GM20431 (cell line): ENCODE results near the gene ITGA5.

Experiments used
- in situ Hi-C: fragments of 300-500 bp; cut with MseI, MboI; formaldehyde crosslinking; loops from one replicate; pipeline ENCODE4 v1.15.0; 2020; ENCODE audit warnings: low sequenced_read_pairs; ENCODE audit not compliant: unreplicated experiment

ITGA5 gene

GRCh38 chr12:54419088-54419887 is at the start of gene ITGA5:
ITGA5 (minus strand) TSS chr12:54419266; CDS start chr12:54419198, 68 bp downstream.
- in situ Hi-C loops, result no loop called here

- in situ Hi-C loops, result no loop called here
Observed at GRCh38 chr12:54465857-54466523, 46.9 kb upstream of the ITGA5 start.

- in situ Hi-C loops, result no loop called here
Observed at GRCh38 chr12:54463484-54463883, 44.4 kb upstream of the ITGA5 start.

GRCh38 chr12:54463034-54463433 is 44.0 kb upstream of the ITGA5 start:
- in situ Hi-C loops, result no loop called here

GRCh38 chr12:54460317-54460923 is 41.4 kb upstream of the ITGA5 start:
- in situ Hi-C loops, result no loop called here

GRCh38 chr12:54459355-54459754 is 40.3 kb upstream of the ITGA5 start:
- in situ Hi-C loops, result no loop called here

GRCh38 chr12:54455760-54456469 is 36.8 kb upstream of the ITGA5 start:
- in situ Hi-C loops, result no loop called here

DNA sequence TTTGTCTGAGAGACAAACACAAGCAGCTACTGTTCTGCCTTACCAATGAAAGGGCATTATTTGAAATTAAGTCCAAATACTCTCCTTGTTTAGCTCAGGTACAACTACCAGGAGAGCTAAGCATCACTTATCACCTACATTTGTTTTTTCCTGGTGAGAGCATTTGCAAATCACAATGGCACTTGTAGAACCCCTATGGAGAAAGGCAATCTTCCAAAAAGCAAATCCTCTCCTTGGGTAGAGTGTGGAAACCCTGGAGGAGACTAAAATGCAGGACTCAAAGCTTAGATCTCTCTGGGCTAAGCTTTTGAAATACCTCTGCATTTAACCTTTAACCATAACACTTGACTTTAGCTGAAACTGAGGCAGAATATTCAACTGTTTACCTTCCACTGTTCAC is 33.6 kb upstream of the ITGA5 start:
- in situ Hi-C loops, result no loop called here

DNA sequence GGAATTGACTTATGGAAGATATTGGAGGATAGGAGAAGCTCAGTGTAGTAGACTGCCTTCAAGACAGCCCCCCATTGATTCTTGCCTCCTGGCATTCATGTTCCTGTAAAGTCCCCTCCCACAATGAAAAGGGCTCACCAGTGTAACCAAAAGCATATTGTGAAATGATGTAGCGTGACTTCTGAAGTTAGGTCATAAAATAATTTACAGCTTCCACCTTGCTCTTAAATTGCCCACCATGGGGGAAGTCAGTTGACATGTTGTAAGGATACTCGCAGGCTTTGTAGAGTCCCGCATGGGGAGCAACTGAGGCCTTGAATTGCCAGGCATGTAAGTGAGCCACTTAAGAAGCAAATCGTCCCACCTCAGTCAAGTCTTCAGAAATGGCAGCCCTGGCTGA is 29.3 kb upstream of the ITGA5 start:
- in situ Hi-C loops, result no loop called here

- in situ Hi-C loops, result no loop called here
Observed at GRCh38 chr12:54447917-54448316, 28.9 kb upstream of the ITGA5 start.

GRCh38 chr12:54444206-54444605 is 25.1 kb upstream of the ITGA5 start:
- in situ Hi-C loops, result no loop called here

- in situ Hi-C loops, result no loop called here
Observed at GRCh38 chr12:54443446-54443845, 24.4 kb upstream of the ITGA5 start.

- in situ Hi-C loops, result no loop called here
Observed at GRCh38 chr12:54442961-54443360, 23.9 kb upstream of the ITGA5 start.

DNA sequence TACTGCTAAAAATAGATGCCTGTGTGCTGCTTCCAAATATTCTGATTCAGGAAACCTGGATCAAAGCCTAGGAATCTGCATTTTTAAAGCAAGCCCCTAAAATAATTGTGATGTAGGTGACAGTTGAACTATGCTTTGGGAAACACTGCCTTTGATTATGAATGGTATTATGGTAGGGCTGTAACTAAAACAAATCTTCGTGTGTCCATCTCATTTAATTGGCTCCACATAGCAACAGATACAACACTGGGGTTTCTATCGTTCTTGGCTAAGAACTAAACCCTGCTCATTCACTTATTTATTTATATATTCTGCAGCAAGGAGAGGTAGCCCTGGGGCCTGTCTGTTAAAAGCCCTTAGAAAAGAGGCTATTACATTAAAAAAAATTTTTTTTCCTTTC is 23.0 kb upstream of the ITGA5 start:
- in situ Hi-C loops, result no loop called here

DNA sequence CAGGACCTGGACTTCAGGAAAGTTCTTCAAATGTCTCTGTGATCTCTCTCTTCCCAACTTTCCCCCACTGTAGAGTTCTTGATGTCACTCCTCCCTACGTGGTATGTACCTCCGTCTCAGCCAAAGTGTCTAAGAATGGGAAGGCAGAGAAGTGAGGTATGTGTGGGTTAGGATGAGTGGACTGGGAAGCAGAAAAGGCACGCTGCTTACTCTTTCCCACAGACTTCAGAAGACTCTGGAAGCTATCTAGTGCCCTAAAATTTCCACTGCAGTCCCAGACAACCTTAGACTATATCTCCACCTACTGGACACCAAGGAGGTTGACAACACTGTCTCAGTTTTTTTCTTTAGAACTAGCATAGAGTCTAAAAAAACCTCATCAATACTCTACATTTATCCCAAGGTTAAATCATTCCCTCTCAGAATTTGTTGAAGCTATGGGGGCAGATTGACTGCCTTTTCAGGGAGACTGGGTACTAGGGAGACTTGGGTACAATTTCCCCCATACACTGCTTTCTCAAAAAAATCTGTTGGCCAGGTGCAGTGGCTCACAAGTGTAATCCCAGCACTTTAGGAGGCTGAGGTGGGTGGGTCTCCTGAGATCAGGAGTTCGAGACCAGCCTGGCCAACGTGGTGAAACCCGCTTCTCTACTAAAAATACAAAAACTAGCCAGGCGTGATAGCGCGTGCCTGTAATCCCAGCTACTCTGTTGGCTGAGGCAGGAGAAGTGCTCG is 20.6 kb upstream of the ITGA5 start:
- in situ Hi-C loops, result no loop called here

DNA sequence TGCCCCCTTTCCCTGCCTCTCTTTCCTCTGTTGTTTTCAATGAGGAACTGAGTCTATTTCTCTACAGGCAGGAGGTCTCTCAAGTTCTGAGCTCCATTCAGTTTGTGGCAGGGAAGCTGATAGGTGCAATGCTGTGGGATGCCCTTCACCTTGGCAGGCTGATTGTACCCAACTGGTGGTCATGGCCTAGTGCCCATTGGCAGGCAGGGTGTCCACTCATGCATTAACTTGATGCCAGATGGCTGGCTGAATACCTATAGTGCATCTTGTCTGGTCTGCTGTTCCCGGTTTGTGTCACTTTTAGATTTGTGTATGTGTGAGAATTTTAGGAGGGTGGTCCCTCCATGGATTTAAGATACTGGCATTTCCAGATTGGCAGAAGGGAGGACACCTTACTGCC is 20.0 kb upstream of the ITGA5 start:
- in situ Hi-C loops, result no loop called here

GRCh38 chr12:54438517-54438916 is 19.5 kb upstream of the ITGA5 start:
- in situ Hi-C loops, result no loop called here

- in situ Hi-C loops, result no loop called here
Observed at GRCh38 chr12:54437697-54438096, 18.6 kb upstream of the ITGA5 start.

DNA sequence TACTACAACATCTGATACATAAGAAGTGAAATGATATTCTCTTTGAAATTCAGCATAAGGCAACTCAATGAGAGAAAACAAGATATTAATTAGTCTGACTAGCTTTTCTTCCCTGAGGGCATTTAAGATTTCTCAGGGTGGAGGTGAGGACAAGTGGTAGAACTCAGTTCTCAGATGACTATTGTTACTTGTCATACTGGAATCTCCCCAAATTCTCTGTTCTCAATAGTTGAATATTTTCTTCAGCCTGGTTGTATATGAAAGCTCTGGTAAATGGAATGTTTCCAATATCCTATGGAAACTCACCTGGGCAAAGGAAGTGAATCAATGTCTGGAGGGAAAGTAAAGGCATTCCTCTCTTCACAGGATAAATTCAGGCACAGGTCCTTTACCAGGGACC is 18.2 kb upstream of the ITGA5 start:
- in situ Hi-C loops, result no loop called here

DNA sequence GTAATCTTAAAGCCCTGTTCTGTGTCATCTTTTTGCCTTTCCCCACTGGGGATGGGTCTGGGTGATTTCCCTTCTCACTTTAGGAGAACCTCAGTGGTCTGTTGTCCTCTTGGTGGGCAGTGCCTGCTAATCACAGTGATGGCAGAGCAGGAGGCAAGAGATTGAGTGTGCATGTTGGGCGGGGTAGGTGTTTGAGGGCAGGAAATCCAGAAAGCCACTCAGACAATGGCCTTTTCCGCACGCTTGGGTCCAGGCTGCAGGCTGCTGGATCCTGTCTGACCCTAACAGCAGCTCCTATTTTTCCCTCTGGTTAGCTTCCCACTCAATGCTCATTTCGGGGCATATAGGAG is 13.7 kb upstream of the ITGA5 start:
- in situ Hi-C loops, result no loop called here
